Uterus (tissue), 4 donors: ENCODE measurements around the gene FMN1. TPM values are rescaled to one million over a fixed set of nuclear protein-coding genes. Genes with fewer than 3 reads are reported as not detected.

Experiments
- DNase-seq, 2 donors: peaks; one replicate each; pipeline ENCODE4 v3.0.0-alpha.2; 2019 to 2020
- H3K27ac ChIP-seq, 2 donors: fragments of 200-600 bp; sonication (generic); 1 replicate in 1 of 2; 2 replicates in 1 of 2; pipeline ENCODE4 v1.5.1; 2016 to 2018
- H3K27me3 ChIP-seq, 2 donors: fragments of 200-600 bp; sonication (generic); one replicate each; pipeline ENCODE4 v1.5.1; 2018 to 2019; ENCODE audit warnings: control low read depth in 1 of 2
- H3K36me3 ChIP-seq, 2 donors: fragments of 200-600 bp; sonication (generic); one replicate each; pipeline ENCODE4 v1.5.1; 2019; ENCODE audit warnings: control low read depth in 1 of 2
- H3K4me1 ChIP-seq, 2 donors: fragments of 200-600 bp; sonication (generic); one replicate each; pipeline ENCODE4 v1.5.1; 2018 to 2019; ENCODE audit warnings: control low read depth in 1 of 2
- H3K4me3 ChIP-seq, 2 donors: fragments of 200-600 bp; sonication (generic); 1 replicate in 1 of 2; 2 replicates in 1 of 2; pipeline ENCODE4 v1.5.1; 2018 to 2019; ENCODE audit warnings: mild to moderate bottlenecking in 1 of 2
- H3K9me3 ChIP-seq, 2 donors: fragments of 200-600 bp; sonication (generic); one replicate each; pipeline ENCODE4 v1.5.1; 2019; ENCODE audit warnings: control low read depth in 1 of 2
- POLR2A ChIP-seq, 2 donors: fragments of 450-650 bp; IDR thresholded peaks; one replicate each; pipeline ENCODE4 v1.6.1; 2016; ENCODE audit warnings: antibody characterized with exemption in 2 of 2, mild to moderate bottlenecking in 1 of 2, moderate library complexity in 1 of 2
- intact Hi-C: fragments of 100-400 bp; cut with DNase I; formaldehyde crosslinking; loops from one replicate; pipeline ENCODE4 v1.15.1; 2023; ENCODE audit warnings: low total_unique reads
- total RNA-seq, 4 donors: library from RNA; depleted of rRNA in 3 of 4; stranded (reverse); fragments of >200 nt in 3 of 4; gene quantifications; one replicate each; pipeline versions ENCODE4 v1.1.0 to v1.2.4, GENCODE V29; 2014 to 2023
- TF ChIP-seq, protein P1 (sequence below), 4 experiments: fragments of 200-600 bp in 2 of 4; fragments of 450-650 bp in 2 of 4; sonication (generic) in 2 of 4; IDR thresholded peaks; one replicate each; pipeline ENCODE4 v1.5.1; 2016 to 2019; ENCODE audit warnings: antibody characterized with exemption in 4 of 4, mild to moderate bottlenecking in 2 of 4, moderate library complexity in 1 of 4
- donor health status: DM: yes; HTN: yes; CAD: no.

The FMN1 gene, protein sequence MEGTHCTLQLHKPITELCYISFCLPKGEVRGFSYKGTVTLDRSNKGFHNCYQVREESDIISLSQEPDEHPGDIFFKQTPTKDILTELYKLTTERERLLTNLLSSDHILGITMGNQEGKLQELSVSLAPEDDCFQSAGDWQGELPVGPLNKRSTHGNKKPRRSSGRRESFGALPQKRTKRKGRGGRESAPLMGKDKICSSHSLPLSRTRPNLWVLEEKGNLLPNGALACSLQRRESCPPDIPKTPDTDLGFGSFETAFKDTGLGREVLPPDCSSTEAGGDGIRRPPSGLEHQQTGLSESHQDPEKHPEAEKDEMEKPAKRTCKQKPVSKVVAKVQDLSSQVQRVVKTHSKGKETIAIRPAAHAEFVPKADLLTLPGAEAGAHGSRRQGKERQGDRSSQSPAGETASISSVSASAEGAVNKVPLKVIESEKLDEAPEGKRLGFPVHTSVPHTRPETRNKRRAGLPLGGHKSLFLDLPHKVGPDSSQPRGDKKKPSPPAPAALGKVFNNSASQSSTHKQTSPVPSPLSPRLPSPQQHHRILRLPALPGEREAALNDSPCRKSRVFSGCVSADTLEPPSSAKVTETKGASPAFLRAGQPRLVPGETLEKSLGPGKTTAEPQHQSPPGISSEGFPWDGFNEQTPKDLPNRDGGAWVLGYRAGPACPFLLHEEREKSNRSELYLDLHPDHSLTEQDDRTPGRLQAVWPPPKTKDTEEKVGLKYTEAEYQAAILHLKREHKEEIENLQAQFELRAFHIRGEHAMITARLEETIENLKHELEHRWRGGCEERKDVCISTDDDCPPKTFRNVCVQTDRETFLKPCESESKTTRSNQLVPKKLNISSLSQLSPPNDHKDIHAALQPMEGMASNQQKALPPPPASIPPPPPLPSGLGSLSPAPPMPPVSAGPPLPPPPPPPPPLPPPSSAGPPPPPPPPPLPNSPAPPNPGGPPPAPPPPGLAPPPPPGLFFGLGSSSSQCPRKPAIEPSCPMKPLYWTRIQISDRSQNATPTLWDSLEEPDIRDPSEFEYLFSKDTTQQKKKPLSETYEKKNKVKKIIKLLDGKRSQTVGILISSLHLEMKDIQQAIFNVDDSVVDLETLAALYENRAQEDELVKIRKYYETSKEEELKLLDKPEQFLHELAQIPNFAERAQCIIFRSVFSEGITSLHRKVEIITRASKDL (N-terminal part only)
- total RNA-seq: 1 to 10 TPM; 1.3 to 9.3 (median 5.0) TPM

DNA sequence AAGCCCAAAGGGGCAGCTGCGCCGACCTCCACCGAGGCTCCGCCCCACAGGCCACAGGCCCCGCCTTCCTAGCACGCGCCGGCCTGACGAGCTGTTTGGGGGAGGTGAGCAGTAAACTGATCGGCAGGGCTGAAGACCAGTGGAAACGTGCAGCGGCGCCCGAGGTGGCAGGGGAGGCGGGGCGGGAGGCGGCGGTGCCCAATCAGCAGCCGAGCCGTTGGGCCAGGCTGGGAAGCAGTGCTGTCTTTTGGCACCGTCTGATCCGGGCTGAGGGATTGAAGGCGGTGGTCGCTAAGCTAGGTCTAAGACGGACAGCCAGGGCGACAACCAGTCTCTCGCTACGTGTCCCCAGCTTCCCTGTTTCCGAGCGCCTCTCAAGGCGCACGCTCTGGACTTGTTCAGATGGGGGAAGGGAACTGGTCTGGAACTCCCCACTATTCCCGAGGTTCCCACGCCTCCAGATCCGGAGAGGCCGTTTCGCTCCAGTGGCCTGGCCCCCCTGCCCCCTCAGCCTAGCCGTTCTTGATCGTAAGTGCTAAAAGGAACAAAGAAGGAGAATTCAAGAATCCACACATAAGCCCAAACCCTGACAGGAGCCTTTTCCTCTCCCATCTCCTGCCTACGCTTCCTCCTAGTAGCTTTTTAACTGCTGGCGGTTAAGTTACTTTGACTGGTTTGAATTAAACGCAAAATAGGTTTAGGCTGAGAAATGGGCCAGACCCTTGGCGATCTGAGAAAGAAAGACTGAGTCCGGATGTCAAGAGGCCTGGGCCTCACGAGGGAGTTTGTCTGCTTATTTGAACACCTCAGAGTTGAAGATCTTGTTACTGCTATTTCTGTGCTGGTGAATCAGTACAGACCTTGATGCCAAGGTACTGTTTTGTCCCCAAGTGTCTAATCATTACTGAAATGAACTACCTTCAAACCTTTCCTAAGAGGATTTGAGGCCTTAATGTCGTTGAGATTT lies at the start of gene FMN1:
Gene FMN1 (minus strand): TSS at position 11 of the 967 bp plus-strand sequence. CDS start 39,800 bp downstream, outside the sequence.
- intact Hi-C loops: no loop called here
- Histone ChIP-seq H3K4me3 (peak within 1 kb of the TSS; percentile 33), H3K36me3 (no peaks in the 10 kb centered on the region), H3K27ac (peak within 1 kb of the TSS in 1 of 2 donors; percentile 29), H3K27me3 (no peaks in the 10 kb centered on the region), H3K9me3 (no peaks in the 10 kb centered on the region), H3K4me1 (no peaks in the 10 kb centered on the region)
- peak; percentile 87 to 88 for DNase-seq
- peak in 1 of 2 donors; percentile 31 for TF ChIP-seq POLR2A (IDR thresholded peaks at IDR 0.05)
- TF ChIP-seq, protein P1, sequence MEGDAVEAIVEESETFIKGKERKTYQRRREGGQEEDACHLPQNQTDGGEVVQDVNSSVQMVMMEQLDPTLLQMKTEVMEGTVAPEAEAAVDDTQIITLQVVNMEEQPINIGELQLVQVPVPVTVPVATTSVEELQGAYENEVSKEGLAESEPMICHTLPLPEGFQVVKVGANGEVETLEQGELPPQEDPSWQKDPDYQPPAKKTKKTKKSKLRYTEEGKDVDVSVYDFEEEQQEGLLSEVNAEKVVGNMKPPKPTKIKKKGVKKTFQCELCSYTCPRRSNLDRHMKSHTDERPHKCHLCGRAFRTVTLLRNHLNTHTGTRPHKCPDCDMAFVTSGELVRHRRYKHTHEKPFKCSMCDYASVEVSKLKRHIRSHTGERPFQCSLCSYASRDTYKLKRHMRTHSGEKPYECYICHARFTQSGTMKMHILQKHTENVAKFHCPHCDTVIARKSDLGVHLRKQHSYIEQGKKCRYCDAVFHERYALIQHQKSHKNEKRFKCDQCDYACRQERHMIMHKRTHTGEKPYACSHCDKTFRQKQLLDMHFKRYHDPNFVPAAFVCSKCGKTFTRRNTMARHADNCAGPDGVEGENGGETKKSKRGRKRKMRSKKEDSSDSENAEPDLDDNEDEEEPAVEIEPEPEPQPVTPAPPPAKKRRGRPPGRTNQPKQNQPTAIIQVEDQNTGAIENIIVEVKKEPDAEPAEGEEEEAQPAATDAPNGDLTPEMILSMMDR (IDR thresholded peaks at IDR 0.05): no peak

DNA sequence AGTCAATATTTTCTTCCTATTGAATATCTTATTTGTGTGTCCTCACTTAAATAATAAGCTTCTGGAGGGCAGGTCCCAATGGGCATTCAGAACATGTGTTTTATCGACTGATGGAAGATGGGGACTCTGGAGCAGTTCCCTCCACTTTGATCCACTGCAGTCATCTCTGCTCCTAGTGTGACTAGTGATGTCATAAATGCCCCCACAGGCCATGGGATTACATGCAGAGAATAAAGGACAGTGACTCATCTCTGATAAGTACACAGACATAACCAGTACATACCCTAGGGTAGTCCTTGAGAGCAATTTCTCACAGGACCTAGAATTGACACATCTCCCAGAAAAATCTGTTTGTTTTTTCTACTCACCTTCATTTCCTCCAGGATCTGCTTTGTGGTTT lies 49.4 kb upstream of the FMN1 start:
- Histone ChIP-seq H3K36me3 (no peaks in the 10 kb centered on the region), H3K4me3 (no peak overlapping the region), H3K27ac (no peak overlapping the region), H3K27me3 (no peaks in the 10 kb centered on the region), H3K4me1 (no peaks in the 10 kb centered on the region), H3K9me3 (no peaks in the 10 kb centered on the region)
- intact Hi-C loops: no loop called here
- TF ChIP-seq, protein P1 (IDR thresholded peaks at IDR 0.05): no peak
- no peak for TF ChIP-seq POLR2A (IDR thresholded peaks at IDR 0.05)
- DNase-seq: no peak

DNA sequence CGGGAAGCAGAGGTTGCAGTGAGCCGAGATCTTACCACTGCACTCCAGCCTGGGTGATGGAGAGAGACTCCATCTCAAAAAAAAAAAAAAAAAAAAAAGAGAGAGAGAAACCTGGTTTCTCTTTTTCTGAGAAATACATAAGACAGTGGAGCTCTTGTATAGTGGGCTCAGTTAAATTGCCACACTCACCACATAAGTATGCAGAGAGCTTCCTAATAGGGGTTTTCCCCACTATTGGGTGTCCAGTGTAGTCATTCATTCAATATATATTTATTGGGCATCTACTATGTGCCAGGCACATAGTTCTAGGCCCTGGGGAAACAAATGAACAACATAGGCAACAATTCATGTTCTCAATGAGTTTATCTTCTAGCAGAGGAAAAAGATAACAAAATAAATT lies 48.9 kb upstream of the FMN1 start:
- H3K27me3 ChIP-seq: no peaks in the 10 kb centered on the region
- intact Hi-C loops: no loop called here
- H3K36me3 ChIP-seq: no peaks in the 10 kb centered on the region
- no peak overlapping the region for H3K4me3 ChIP-seq
- no peaks in the 10 kb centered on the region for H3K4me1 ChIP-seq
- no peak overlapping the region for H3K27ac ChIP-seq
- no peak for TF ChIP-seq POLR2A (IDR thresholded peaks at IDR 0.05)
- H3K9me3 ChIP-seq: no peaks in the 10 kb centered on the region
- no peak for DNase-seq

DNA sequence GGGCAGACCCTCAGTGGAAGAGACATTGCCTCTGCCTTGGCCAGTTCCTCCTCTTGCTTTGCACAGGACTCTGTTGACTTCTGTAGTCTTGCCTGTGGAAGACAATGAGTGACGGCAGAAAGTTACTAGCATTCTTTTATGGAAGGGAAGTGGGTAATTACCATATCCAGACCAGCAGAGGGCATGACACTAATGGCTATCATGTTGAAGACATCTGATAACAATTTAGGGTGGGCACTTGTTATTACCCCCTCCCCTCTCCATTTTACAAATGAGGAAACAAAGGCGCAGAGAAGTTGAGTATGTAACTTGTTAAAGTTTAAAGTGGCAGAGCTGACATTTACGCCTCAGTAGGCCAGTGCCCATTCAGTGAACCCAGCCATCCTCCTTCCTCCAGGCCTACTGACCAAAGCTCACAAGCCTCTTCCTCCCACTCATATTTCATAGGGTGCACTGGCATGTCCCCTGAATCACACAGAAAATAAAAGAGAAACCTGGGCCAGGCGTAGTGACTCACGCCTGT lies 48.2 kb upstream of the FMN1 start:
- H3K27ac ChIP-seq: no peak overlapping the region
- no peak for TF ChIP-seq POLR2A (IDR thresholded peaks at IDR 0.05)
- TF ChIP-seq, protein P1 (IDR thresholded peaks at IDR 0.05): no peak
- no peaks in the 10 kb centered on the region for H3K27me3 ChIP-seq
- no peak for DNase-seq
- no peak overlapping the region for H3K4me3 ChIP-seq
- intact Hi-C loops: no loop called here
- H3K36me3 ChIP-seq: no peaks in the 10 kb centered on the region
- H3K9me3 ChIP-seq: no peaks in the 10 kb centered on the region
- no peaks in the 10 kb centered on the region for H3K4me1 ChIP-seq
